ENCODE data around the gene SPARC.
"Not testable (repeated sequence)": the region's sequence is repeated elsewhere in the genome, so short reads cannot be mapped to it uniquely, and the experiment has no call there.

SPARC gene

DNA sequence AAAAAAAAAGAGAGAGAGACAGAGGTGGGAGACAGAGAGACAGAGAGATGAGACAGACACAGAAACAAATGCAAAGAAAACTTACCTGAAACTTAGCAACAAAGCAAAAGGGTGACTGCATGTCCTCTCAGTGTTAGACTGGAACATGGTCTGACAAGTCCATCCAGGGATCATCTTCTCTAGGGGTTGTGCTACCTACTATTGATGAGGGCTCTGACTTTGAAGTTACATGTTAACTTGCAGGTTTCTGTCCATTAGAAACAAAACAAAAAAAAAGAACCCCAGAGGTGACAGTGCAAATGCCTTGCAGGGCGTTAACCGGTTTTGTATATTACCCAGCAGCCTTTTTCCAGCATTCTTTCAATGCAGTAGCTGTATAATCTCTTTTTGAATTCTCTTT lies 13.6 kb upstream of the SPARC start:
- no peak for DNase-seq

DNA sequence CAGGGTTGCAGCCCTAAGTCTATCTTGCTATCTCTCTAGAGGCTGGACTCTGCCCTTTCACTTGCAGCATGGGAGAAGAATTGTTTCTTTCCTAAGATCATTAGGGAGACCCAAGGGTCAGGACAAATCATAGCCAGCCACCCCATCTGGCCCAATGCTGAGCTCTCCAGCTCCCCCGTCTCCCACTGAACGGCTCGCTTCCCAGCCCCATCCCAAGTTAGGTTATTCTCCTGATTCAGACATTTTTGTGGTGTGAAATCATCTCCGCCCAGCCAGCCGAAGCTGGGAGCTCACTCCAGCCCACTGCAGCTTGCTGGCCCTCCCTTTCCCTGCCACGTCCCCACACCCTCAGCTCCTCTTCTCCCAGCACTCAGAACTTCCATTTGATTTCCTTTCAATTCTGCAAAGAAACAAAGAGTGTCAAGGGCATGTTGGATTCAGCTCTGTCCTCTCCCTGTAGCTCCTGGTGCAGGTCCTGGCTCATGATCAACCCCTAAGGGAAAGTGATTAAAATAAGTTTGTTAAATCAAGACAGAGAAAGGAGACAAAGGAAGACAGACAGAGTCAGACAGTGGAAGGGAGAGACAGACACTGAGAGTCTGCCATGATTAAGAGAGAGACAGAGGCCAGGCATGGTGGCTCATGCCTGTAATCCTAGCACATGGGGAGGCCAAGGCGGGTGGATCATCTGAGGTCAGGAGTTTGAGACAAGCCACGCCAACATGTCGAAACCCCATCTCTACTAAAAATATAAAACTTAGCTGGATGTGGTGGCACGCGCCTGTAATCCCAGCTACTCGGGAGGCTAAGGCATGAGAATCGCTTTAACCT lies 12.6 kb upstream of the SPARC start:
- DNase-seq = no peak

DNA sequence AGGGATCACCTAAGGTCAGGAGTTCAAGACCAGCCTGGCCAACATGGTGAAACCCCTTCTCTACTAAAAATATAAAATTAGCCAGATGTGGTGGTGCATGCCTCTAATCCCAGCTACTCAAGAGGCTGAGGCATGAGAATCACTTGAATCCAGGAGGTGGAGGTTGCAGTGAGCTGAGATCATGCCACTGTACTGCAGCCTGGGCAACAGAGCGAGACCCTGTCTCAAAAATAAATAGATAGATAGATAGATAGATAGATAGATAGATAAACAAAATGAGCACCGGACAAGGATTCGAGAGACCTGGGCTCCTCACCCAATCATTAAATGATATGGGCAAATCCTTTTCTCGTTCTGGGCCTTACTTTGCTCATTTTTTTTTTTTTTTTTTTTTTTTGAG lies 11.4 kb upstream of the SPARC start:
- DNase-seq = not testable (repeated sequence)

DNA sequence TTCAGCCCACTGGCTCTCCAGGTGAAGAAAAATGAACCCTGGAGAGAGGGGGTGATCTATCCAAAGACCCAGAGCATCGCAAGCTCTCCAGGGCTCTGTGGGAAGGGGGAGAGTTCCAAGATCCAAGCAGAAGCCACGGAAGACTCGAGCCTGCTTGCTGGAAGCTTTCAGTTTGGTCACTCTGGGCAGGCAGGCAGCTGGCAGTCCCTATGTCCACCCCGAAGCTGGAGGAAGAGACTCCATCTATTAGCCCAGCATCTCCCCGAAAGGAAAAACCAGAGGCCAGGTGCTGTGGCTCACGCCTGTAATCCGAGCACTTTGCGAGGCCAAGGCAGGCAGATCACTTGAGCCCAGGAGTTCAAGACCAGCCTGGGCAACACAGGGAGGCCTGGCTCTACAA lies 10.7 kb upstream of the SPARC start:
- no peak for DNase-seq

DNA sequence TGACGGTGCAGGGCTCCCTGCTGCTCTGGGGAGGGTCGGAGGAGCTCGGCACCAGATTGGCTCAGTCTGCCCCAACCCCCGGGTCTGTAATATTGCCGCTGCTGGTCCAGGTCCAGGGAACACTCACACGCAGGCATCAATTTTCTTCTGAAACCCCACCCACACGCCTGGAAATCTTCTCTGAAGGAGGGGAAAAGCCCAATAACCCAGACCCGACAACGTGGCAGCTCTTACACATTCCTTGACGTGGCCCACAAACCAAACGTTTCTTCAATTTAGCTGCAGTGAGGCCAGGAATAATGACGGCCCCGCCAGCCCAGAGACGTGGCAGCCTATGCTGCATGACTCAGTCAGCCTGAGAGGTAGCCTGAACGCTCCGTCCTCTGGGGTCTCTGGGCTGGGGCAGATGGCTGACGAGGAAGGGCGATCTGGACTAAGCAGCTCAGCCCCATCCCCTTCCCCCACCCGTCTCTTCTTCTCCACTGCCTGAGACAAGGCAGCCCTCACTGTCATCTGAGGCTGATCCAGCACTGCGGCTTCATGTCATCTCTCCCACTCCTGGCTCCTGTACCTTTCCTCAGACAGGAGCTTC lies 9.9 kb upstream of the SPARC start:
- peak; percentile 5 for DNase-seq

DNA sequence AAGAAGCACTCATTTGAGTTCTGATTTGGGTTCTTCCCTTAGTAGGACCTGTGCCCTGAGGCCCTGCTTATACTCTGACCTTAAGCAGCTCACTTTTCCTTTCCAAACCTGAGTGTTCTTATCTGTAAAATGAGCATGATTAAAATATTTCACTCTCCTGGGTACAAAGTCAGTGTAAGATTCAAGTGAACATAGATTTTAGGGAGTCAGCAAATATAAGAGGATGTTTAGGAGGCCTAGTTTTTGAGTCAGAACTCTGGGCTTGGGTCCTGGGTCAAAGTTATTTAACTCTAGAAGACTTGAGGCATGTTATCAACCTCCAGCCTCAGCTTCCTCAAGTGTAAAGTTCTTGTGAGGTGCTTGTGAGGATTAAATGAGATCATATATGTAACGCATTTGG lies 8.7 kb upstream of the SPARC start:
- no peak for DNase-seq

DNA sequence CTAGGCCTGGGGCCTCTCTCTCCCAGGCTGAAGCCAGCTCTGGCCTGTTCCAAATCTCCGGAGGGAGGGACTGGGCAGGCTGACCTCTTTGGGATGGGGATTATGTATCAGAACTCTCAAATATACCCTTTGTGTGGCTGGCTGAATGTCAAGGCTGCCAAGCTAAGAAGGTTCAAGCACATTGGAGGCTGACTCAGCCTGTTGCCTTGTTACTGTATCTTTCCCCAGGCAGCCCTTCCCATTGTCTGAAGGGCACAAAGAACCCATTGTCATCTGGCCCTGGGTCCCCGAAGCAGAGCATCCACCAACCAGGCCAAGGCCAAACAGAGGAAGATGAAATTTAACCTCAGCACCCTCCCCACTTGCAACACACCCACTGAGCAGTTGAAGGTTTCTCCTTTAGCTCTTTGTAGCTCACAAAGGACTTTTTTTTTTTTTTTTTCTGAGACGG lies 7.3 kb upstream of the SPARC start:
- DNase-seq = no peak

DNA sequence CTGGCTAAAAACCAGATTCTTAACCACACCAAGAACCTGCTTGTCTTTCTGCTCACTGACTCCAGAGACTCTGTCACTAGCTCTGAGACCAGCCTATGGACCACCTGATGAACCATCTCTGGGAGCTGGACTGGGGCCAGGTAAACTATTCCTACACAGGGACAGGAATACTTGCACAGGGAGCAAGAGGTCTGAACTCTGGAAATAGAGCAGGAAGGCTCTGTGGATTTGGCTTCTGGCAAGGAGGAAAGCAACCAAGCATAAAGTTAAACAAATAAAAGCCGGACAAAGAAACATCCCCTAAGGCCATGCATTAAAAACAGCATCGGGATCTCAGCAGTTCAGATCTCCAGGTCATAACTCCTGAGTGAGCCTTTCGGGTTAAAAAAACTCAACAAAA lies 5.6 kb upstream of the SPARC start:
- no peak for DNase-seq

DNA sequence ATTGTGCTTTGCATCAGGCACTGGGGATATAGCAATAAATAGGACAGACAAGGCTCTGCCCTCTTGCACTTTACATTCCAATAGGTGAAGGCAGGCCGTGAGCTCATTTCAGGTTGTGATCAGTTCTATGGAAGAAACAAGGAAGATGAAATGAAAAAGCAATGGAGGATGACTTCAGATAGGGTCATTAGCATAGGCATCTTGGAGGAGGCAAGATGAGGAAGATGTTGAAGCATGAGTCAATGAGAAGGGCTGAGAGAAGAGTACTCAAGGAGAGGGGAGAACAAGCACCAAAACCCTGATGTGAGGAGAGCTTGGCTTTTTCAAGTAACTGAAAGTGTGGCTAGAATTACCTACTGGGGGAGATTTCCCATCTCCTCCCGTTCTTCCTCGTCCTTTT lies 5.0 kb upstream of the SPARC start:
- no peak for DNase-seq

DNA sequence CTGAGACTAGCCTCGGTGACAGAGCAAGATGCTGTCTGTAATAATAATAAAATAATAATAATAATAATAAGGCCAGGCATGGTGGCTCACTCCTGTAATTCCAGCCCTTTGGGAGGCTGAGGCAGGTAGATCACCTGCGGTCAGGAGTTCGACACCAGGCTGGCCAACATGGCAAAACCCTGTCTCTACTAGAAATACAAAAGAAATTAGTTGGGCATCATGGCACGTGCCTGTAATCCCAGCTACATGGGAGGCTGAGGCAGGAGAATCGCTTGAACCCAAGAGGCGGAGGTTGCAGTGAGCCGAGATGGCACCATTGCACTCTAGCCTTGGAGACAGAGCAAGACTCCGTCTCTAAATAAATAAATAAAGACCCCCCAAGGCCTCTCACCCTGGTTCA lies 2.9 kb upstream of the SPARC start:
- not testable (repeated sequence) for DNase-seq

DNA sequence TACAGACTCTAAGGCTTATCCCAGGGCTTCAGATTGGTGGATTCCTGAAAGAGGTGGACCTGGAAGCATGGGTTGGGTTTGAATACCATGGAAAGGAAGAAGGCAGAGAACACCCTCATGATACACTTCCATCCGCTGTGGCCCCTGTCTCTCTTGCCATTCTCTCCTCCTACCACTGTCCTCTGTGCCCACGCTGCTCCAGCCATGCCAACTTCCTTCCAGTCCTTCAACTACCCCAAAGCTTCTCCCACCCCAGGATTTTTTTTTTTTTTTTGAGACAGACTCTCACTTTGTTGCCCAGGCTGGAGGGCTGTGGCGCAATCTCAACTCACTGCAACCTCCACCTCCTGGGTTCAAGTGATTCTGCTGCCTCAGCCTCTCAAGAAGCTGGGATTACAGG lies 1.7 kb upstream of the SPARC start:
- DNase-seq = no peak

DNA sequence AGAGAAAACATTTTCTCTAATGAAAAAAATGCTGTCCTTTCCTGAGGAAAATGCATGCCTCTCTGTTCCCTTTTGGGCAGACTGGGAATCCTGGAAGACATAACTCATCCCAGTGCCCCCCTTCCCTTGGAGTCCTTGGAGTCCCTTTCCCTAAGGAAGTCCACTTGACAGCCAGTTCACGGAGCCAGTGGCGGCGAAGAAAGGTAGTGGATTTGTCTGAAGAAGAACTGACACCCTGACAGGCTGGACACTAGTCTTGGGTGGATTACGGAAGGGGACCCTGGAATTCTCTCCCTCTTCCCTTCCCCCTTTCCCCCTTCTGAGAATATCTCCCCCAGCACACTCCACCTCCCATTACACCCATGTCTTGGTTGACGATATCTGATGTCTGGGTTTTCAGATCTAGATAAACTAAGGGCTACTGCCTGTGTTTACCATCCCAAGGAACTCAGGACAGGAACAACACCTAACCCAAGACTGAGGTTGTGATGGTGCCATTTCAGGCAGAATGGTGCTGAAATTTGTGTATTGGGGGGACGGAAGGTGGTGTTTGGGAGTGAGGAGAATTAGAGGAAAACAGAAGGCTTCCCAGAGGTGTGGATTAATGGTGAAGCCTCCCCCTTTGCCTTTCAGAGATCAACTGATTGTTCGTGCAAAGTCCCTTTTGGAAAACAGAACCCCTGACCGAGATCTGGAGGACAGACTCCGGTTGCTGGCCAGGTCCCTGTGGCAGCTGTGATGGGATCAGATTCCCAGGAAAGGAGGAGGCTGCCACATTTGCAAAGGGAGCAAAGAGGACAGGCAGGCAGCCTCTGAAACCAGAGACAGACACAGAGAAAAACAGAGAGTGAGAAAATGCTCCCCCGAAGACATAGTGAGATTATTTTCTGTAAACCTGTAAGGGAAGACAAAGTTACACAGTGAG lies 704 bp downstream of the SPARC start:
- DNase-seq = no peak

DNA sequence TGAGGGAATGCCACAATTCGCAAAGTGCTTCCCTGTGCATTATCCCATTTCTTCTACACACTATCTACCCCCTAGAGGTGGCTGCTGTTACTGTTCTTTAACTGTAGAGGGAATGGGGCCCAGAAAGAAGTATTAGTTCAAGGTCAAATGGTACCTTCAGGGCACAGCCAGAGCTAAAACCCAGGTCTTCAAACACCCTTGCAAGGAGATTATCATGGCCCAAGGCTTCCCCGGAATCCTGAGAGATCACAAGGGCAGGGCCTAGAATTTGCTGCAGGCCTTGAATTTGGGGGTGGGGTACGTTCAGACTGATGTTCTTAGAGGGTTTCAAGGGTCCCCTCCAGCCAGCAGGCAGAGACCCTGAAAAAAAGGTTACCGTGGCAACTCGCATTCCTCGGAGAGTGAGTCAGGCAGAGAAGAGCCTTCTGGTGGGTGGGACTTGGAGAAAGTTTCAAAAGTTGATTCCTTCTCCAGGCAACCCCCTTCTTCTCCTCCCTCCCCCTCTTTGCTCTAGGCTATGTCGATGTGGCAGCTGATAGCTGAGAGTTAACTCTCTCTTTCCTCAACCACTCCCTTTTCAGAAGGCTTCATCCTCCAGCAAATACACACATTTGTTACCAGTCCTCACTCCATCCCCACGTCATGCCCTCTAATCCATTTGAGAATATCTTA lies 1.9 kb downstream of the SPARC start:
- no peak for DNase-seq

DNA sequence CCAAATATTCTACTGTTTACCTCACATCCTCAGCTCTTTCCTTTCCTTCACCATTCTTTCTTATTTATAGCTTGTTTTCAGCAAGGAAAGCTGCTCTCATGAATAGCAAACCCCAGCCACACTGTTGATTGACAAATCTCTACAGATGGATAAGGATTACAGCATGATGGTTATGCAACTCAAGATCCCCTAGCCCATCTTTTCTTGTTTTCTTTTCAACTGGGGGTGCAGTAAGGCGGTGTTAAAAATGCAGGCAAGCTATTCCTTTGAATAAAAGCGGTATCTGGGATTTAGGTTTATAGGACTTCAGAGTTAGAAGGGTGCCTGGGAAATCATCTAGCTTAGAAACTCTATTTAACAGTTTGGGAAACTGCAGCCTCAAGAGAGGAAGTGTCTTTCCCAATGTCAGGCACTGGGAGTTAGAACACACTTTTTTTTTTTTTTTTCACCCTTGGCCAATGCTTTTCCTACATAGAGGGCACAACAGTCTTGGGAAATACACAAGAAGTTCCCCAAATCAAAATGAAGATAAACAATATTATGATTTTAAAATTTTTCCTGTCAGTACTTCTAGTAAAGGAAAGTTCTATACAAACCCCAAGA lies 2.6 kb downstream of the SPARC start:
- DNase-seq = no peak

DNA sequence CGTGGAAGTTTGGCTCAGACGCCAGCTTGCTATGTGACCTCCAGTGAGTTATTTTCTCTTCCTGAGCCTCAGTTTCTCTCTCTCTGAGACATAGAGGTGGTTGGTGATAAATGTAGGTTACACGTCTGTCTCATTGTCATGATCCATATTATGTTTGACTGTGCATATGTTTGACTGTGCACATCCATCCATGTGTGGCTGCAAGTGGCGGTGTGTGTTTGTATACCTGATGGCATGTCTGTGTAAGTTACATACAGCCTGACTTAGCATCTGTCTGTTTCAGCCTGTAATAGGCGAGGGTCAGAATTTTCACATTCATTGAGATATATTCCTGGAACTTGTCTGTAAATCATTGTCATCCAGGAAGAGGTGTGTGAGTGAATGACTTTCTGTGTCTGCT lies 3.3 kb downstream of the SPARC start:
- DNase-seq = no peak

DNA sequence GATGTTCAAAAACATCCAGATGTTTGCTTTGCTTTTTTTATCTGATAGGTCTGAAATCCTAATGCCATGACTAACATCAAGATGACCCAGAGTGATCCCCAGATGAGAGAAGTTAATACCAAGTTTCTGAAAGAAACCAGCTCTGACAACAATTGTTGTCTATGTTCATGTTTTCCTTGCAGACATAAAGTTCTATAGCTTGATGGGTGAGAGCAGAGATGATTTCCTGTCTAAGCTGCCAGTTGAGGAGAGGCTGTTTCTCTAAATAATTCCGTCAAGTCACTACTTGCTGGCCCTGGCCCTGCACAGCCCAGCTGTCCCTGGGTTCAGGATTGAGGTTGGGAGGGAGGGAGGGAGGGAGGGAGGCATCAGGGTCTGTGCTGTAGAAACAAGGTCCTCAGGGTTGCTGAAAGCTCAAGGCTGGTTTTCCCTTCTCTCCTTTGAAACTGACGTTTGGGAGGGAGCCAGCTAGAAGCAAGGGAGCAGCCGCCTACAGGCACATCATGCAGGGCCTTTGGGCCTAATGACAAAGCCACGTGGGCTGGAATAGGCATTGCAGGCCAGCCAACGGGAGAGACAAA lies 3.9 kb downstream of the SPARC start:
- DNase-seq = no peak

DNA sequence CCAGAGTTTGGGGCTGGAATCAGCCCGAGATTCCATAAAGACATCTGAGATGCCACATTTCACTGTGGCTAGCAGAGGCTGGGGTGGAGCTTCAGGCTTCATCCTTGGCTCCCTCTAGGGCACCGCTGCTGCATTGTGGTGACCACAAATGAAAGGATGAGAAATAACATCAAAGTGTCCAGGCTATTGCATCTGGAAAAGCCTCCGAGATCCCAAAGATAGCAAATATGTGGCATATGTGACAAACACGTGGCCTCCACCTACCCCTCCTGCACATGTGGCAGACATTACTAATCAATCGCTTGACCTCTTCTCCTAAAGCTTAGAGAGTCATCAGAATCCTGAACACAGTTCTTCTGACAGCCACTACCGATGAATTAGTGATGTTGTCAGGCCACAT lies 4.5 kb downstream of the SPARC start:
- DNase-seq = no peak

DNA sequence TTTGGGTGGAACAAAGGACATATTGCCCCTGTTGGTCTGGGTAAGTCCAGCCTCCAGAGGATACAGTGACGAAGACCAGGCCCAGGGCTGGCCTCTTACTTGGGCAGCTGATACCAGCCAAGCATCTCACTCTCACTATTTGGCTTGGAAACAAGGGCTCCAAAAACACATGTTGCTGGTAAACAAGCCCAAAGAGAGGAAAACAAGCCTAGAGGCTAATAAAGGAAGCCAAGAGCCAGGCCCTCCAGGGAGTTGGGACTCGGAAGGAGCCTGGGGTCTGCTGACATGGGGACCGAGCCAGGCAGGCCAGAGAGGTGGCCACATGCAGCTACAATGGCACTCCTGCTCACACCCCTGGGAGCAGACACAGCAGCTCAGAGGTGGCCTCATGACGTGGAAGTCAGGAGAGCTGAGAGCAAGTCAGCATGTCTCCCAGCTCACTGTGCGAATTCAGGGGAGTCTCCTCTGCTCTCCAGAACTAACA lies 5.7 kb downstream of the SPARC start:
- no peak for DNase-seq

DNA sequence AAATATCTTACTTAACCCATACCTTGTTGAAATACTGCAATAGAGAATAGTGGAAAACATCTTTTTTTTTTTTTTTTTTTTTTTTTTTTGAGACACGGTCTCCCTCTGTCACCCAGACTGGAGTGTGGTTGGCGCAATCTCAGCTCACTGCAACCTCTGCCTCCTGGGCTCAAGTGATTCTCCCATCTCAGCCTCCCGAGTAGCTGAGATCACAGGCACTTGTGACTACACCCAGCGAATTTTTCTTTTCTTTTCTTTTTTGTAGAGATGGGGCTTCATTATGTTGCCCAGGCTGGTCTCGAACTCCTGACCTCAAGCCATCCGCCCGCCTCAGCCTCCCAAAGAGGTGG lies 6.6 kb downstream of the SPARC start:
- not testable (repeated sequence) for DNase-seq

DNA sequence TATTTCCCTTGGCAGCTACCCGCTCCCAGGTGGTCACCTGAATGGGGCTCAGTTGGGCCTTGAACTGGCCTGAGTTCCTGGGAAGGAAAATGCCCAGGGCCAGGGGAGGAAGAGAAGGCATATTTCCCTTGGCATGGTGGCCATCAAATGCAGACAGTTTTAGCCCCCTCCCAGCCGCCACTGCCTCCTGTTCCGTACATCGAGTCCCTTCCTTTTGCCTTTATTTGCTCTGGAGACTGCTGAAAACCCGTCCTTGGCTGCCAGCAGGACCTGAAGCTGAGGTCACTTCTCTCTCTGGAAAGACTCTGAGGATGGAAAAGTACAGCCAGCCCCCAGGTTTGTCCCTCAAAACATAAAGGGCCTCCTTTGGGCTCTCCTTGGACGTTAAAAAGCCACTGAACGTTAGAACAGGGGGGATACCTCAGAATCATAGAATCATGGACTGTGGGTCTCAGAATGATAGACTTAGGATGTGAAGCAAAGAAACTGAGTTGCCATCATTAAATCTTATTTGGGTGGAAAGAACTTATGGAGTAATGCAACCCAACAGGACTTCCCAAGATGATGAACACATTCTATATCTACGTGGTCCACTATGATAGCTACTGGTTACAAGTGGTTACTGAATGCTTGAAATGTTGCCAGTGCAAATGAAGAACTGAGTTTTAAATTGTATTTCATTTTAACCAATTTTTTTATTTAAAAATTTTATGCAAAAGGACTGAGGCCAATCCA lies 7.1 kb downstream of the SPARC start:
- no peak for DNase-seq

DNA sequence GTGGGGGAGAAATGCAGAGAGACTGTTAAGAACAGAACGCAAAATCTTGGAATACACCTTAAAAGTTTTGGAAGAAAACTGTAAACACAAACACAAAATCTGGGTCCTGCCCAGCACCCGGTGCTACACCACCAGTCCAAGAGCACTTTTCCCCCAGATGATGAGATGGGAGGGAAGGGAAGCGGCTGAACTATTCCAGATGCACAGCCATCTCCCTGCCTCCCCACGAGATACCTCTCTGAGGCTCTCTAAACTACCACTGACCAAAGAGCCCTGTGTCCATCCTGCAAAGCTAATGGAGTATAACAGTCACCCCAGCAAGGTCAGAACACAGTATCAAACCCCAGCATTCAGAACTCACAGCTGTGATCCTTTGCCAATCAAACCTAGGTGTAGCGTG lies 8.0 kb downstream of the SPARC start:
- DNase-seq = no peak
